Activated naive CD4-positive, alpha-beta T cell (primary cell): ENCODE measurements around the gene FEV.

Experiments used
- DNase-seq, 4 experiments: peaks; one replicate each; lab custom pipeline; 2025; lab: John Stamatoyannopoulos, UW

The FEV gene

GRCh38 chr2:219017201-219017931, 32.4 kb upstream of the FEV start:
- DNase-seq = no peak

GRCh38 chr2:219016721-219017120, 31.7 kb upstream of the FEV start:
- no peak for DNase-seq

- no peak for DNase-seq
Observed at GRCh38 chr2:219010873-219011272, 25.9 kb upstream of the FEV start.

GRCh38 chr2:219010162-219010756, 25.3 kb upstream of the FEV start:
- no peak for DNase-seq

GRCh38 chr2:219009294-219009693, 24.3 kb upstream of the FEV start:
- no peak for DNase-seq

- no peak for DNase-seq
Observed at GRCh38 chr2:219003979-219004378, 19.0 kb upstream of the FEV start.

- DNase-seq = no peak
Observed at GRCh38 chr2:219003267-219003634, 18.3 kb upstream of the FEV start.

GRCh38 chr2:219002395-219003266, 17.6 kb upstream of the FEV start:
- peak in 1 of 4 experiments; percentile 24 for DNase-seq

- DNase-seq = no peak
Observed at GRCh38 chr2:219001577-219002394, 16.8 kb upstream of the FEV start.

GRCh38 chr2:219001100-219001576, 16.2 kb upstream of the FEV start:
- no peak for DNase-seq

- no peak for DNase-seq
Observed at GRCh38 chr2:219000569-219000960, 15.6 kb upstream of the FEV start.

- no peak for DNase-seq
Observed at GRCh38 chr2:218999881-219000568, 15.0 kb upstream of the FEV start.

GRCh38 chr2:218999021-218999880, 14.3 kb upstream of the FEV start:
- no peak for DNase-seq

GRCh38 chr2:218998414-218999002, 13.5 kb upstream of the FEV start:
- DNase-seq = no peak

GRCh38 chr2:218997731-218998130, 12.7 kb upstream of the FEV start:
- no peak for DNase-seq

GRCh38 chr2:218996937-218997336, 12.0 kb upstream of the FEV start:
- no peak for DNase-seq

GRCh38 chr2:218995972-218996711, 11.2 kb upstream of the FEV start:
- peak; percentile 42 to 67 (median 56) for DNase-seq

- no peak for DNase-seq
Observed at GRCh38 chr2:218995561-218995960, 10.6 kb upstream of the FEV start.
